ENCODE measurements around the gene CCNF.
"Not testable (repeated sequence)": the region's sequence is repeated elsewhere in the genome, so short reads cannot be mapped to it uniquely, and the experiment has no call there.

CCNF gene

DNA sequence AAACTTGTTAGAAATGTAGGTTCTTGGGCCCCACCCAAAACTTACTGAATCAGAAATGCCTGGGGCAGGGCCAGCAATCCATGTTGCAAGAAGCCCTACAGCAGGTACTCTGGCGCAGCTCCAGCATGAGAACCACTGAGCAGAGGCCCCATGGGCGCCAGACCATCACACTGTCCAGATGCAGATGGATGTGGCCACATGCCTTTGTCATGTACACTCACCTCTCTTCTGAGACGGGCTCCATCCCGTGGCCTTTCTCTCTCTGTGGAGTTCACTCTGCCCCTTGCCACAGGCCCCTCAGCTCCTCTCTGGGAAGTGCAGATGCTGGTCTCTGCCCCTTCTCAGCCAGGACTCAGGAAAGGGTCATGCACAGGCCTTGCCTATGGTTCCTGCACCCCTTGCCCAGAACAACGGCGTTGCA lies 2.3 kb upstream of the CCNF start:
- no peak for DNase-seq
- intact Hi-C loops (cut with DNase I) = loop anchor here (5.0 to 10.0 kb wide), 3 partner anchors 48 to 85 kb away; partner anchors contain the start of genes ABCA3, NTN3 and TBC1D24

DNA sequence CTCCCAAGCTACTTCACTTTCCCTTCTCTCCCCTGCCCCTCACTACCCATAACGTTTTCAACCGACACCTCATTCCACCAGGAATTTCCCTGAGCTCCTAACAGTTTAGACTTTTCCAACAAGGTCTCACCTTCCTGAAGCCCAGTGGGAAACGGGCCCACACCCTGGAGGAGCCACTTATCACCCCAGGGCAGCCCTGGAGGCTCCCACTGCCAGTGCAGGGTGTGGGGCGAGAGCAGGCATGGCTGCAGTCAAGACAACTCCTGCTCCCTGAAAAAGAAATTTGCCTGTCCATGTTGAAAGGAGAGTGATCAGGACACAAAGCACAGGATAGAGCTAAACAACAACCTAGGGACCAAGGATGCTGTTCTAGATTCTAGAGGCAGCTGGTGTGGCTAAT lies 1.7 kb upstream of the CCNF start:
- intact Hi-C loops (cut with DNase I) = loop anchor here (5.0 to 10.0 kb wide), 3 partner anchors 47 to 85 kb away; partner anchors contain the start of genes ABCA3, NTN3 and TBC1D24
- DNase-seq = no peak

DNA sequence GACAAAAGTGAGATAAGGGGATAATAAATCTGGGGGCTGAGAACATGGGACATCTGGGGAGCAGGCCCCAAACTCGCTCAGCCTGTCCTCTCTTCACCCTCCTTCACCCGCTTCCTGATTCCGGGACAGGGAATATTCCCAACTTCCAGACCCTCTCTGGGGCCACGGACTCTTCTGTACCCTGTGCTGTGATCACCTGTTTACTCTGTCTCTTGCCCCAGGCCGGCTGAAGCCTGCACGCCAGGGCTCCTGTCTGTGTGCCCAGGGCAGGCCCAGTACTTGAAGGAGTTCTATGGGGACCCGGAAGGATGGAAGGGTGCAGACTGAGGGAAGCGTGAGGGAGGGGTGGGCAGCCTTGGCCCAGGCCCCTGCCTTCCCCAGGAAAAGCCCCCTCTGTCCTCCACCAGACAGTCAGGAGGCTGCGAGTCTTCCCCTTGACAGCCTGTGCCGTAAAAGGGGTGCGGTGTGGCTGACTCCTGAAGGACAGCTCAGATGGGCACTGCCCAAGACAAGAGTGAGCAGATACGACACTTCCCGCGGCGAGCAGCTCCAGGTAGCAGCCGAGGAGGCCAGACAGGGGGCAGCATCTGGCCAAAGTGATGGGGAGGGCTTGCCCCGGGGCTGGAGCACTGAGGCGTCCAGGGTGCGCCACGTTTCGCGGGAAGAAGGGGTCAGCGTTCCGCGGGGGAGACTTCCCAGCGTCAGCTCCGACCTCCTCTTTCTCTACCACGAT lies 1.0 kb upstream of the CCNF start:
- intact Hi-C loops (cut with DNase I) = loop anchor here (5.0 to 10.0 kb wide), 3 partner anchors 47 to 86 kb away; partner anchors contain the start of genes ABCA3, NTN3 and TBC1D24

DNA sequence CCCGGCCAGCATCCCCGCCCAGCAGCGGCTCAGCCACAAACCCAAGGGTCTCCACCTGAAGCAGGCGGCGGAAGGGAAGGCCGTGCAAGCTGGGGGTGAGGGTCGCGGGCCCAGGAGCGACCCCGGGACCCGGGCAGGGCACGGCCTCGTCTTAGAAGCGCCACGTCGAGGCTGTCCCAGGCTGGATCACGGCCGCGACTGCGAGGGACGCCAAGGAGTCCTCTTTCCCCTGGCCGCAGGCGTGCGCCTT lies 538 bp upstream of the CCNF start:
- no peak for DNase-seq
- intact Hi-C loops (cut with DNase I) = loop anchor here (5.0 to 10.0 kb wide), 3 partner anchors 46 to 86 kb away; partner anchors contain the start of genes ABCA3, NTN3 and TBC1D24

More for the DNA sequence above, 1.0 kb upstream of the CCNF start:
- peak in 25 of 42 donors; percentile 5 to 61 (median 28) for DNase-seq

DNA sequence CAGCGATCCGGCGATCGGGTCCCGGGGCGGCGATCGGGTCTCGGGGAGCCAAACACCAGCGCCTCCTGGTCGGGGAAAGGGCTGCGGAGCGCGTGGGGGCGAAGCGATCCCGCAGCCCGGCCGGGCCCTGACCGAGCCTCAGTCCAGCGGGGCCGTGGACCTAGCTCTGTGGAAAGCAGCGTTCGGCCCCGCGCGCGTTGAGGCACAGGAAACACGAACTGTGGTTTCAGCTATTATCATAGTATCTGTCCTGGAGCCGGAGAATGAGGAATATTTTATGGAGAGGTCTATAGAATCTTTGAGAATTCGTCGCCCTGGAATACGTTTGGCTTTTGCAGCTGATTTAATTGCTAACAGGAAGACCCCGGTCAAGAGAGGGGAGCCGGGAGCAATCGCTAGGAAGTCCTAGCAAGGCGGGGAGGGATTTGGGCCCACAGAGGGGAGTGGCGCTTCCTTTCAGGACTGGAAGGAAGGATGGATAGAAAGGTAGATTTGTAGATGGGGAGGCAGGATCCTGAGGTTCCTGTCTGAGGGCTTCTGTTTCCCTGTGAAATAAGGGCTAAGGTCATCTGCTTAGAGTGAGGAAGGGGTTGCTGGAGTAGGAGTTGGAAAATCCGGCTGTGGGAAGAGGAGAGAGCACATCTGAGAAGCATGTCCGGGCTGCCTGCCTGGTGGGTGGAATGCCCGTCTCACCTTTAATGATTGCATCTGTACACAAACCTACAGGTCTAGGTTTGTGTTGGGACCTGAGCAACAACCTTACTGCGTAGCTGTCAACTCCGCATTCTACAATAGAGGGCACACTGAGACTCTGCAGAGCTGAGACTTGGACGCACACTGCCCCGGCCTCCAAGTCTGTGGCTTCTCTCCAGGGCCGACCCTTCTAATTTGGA lies 770 bp downstream of the CCNF start:
- peak in 26 of 42 donors; percentile 8 to 53 (median 28) for DNase-seq
- intact Hi-C loops (cut with DNase I) = loop anchor here (5.0 to 10.0 kb wide), 3 partner anchors 45 to 88 kb away; partner anchors contain the start of genes ABCA3, NTN3 and TBC1D24

DNA sequence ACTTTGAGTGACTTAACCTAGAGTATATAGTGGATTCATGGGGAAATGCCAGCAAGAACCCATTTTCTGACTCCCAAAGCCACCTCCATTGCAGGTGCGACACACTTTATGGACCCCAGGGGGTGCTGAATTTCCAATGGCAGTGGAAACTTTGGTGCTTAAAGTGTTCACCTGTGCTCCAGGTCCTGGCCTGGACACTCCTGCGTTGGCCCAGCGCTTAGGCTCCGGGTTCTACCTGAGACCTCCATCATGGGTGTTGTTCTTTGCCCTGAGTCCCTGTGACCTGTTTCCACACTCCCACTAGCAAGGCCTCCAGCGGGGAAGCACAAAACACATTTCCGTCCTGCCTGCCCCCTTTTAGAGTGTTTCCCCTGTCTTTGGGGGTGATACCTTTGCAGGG lies 3.0 kb downstream of the CCNF start:
- no peak for DNase-seq
- intact Hi-C loops (cut with DNase I) = no loop called here

DNA sequence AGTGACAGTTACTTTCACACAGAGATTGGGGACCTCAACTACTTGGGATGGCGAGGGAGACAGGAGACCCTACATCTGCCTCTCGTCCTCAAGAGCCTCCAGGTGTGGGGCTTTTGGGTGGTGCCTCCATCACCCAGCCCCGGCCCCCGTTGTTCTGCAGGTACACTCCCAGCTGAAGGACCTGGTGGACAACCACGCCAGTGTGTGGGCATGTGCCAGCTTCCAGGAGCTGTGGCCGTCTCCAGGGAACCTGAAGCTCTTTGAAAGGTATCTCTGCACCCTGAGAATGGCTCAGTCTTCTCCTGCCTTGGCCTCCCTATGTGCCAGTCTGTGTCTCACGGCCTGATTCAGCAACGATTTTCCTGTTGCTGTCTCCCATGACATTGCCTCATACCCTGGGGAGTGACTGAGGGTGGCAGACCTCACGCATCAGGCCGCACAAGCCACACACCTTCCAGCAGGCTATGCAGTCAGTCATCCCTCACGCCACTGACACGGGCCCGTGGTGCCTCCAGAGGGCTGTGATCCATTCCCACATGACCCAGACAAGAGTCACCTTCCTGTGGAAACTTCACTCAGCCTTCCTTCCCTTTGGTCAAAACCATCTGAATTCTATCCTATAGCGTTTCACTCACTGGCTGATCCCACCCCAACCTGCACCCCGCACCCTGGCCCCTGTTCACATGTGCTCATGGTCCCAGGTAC lies 3.7 kb downstream of the CCNF start:
- no peak for DNase-seq
- intact Hi-C loops (cut with DNase I) = no loop called here

DNA sequence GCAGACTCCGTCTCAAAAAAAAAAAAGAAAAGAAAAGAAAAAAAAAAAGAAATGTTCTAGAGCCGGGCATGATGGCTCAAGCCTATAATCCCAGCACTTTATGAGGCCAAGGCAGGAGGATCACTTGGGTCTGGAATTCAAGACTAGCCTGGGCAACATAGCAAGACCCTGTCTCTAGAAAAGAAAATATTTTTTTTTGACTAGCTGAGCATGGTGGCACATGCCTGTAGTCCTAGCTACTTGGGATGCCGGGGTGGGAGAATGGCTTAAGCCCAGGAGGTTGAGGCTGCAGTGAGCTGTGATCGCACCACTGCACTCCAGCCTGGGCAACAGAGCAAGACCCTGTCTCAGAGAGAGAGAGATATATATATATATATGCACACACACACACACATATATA lies 6.0 kb downstream of the CCNF start:
- intact Hi-C loops (cut with DNase I); DNase-seq: not testable (repeated sequence)

DNA sequence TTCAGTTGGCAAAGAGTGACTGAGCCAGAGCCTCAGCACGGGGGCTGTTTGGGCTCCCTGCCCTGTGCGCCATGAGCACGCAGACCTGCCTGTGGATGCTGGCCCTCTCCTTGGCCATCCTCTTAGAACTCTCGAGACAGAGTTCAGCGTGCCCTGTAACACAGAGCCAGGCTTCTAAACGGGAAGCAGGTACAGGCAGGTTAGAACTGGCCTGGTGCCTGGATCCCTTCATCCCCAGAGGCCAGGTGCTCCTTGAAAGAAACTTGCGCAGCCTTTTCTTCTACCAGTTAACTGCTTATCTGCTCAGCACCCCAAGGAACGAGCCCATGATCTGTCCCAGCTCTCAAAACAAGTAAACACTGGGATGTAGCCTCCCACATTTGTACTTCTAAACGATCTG lies 6.9 kb downstream of the CCNF start:
- intact Hi-C loops (cut with DNase I) = no loop called here
- no peak for DNase-seq

DNA sequence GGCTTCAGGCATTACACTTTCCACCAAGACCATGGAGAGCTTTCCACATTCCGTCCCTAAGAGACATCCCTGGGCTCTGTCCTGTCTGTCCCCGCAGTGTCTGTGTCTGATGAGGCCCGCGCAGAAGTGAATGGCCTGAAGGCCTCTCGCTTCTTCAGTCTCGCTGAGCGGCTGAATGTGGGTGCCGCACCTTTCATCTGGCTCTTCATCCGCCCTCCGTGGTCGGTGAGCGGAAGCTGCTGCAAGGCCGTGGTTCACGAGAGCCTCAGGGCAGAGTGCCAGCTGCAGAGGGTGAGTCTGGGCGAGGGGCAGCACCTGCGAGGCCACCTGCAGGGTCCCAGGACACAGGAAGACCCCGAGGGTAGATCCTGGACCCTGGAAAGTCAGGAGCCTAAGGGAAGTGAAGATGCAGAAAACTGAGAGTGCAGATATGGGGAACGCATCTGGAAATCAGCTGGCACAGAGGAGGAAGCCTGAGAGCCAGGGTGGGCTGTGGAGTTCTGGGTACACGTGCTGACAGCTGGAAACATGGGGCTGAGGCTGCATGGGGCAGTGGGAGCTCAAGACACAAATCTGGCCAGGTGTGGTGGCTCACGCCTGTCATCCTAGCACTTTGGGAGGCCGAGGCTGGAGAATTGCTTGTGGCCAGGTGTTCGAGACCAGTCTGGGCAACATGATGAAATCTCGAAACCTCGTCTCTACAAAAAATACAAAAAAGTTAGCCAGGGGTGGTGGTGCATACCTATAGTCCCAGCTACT lies 8.0 kb downstream of the CCNF start:
- intact Hi-C loops (cut with DNase I) = no loop called here
- no peak for DNase-seq

DNA sequence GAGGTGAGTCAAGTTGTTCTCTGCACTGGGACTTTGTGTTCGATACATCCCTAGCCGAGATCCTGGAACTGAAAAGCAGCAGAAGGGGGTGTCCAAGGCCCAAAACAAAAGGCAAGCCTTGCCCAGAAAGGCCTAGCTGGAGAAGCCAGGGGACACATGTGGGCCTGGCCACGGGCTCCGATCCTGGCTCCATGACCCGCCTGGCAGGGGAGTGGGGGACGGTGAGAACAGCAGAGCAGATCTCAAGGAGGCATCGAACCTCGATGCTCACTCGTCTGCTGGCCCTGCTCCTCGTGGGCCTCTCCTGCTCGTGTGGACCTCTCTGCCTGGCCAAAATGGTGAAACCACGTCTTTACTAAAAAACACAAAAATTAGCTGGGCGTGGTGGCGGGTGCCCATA lies 8.9 kb downstream of the CCNF start:
- no peak for DNase-seq
- intact Hi-C loops (cut with DNase I) = no loop called here

DNA sequence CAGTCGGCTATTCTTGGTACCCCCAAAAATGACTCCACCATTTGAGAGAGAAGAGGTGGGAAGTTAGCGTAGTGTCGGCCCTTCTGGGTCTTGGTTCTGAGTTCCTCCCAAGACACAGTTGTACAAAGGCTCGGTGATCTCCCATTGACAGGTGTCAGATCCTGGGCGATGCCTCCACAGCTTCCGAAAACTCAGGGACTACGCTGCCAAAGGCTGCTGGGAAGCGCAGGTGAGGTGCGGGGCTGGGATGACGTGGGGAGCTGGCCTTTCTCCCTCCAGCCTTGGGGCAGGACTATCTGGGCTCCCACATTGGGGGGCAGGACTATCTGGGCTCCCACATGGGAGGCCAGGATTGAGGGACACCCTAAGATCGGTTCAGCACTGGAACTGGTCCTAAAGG lies 10.4 kb downstream of the CCNF start:
- DNase-seq = no peak
- intact Hi-C loops (cut with DNase I) = no loop called here

DNA sequence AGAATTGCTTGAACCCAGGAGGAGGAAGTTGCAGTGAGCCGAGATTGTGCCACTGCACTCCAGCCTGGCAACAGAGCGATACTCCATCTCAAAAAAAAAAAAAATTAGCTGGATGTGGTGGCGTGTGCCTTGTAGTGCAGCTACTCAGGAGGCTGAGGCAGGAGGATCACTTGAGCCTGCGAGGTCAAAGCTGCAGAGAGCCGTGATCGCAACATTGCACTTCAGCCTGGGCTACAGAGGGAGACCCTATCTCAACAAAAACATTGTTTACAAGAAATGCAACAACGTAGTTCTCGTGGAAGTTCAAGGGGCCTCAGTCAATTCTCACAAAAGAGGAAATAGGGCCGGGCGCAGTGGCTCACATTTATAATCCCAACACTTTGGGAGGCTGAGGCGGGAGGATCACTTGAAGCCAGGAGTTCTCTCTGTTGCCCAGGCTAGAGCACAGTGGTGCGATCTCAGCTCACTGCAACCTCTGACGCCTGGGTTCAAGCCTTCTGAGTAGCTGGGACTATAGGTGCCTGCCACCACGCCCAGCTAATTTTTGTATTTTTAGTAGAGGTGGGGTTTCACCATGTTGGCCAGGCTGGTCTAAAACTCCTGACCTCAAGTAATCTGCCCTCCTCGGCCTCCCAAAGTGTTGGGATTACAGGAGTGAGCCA lies 12.0 kb downstream of the CCNF start:
- DNase-seq; intact Hi-C loops (cut with DNase I): not testable (repeated sequence)

DNA sequence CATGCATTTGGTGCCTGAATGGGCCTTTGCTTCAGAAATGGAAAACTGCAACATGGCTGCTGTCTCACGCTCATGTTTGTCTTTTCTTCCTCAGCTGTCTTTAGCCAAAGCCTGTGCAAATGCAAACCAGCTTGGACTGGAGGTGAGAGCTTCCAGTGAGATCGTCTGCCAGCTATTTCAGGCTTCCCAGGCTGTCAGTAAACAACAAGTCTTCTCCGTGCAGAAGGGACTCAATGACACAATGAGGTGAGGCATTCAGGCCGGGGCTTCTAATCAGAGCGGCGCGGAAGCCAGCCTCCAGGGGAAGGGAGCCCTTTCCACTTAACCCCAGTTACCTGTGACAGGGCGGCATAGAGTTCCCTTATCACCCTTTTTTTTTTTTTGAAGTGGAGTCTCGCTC lies 14.3 kb downstream of the CCNF start:
- intact Hi-C loops (cut with DNase I) = no loop called here
- no peak for DNase-seq

DNA sequence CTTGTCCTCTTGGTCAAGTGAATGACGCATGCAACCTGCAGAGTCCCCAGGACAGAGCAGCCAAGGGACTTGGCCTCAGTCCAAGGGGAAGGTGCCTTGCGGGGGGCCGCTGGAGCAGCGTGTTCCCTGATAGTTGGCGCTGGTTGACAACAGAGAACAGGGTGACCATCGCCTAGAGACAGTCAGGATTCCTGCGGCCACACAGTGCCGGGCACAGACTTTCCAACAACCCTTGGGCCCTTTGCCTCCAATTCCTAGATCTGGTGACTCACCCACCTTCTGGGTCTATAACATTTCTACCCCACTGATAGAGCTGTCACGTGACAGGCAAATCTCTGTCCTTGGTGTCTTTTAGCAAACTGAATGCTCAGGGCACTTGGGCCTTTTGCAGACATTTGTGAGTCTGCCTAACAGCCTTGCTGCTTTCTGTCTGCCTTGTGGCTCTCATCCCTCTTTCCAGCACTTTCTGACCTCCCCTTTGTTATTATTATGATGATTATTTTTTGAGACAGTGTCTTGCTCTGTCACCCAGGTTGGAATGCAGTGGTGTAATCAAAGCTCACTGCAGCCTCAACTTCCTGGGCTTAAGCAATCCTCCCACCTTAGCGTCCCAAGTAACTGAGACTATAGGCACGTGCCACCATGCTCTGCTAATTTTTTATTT lies 18.8 kb downstream of the CCNF start:
- DNase-seq = no peak
- intact Hi-C loops (cut with DNase I) = no loop called here

DNA sequence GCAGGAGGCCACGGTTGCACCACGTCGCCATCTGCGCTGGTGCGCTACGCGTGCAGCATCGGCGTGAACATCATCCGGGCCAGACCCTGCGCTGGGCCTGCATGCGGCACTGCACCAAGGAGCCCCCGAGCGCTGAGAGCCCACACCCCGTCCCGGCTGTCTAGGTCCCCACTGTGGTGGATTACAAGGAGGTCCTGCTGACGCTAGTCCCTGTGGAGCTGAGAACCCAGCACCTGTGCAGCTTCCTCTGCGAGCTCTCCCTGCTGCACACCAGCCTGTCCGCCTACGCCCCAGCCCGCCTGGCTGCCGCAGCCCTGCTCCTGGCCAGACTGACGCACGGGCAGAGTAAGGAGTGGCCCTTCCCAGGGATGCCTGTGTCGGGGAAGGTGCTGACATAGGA lies 19.9 kb downstream of the CCNF start:
- intact Hi-C loops (cut with DNase I) = no loop called here
- no peak for DNase-seq

DNA sequence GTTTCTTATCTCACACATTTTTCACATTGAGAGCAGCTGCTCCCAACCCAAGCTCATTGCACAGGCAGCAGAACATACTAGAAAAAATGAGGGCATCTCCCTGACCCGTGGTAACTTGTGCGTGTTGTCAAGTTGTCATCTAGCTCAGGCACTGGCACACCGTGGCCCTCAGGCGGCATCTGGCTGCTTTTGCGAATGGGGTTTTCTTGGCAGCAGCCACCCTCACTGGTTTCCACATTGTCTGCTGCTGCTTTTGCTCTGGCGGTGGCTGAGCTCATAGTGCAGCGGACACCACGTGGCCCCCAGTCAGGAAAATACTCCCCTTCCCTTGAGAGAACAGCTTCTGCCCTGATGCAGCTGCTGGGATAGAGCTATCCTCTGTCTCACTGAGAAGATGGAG lies 21.3 kb downstream of the CCNF start:
- DNase-seq = peak; percentile 56 to 87 (median 74)

DNA sequence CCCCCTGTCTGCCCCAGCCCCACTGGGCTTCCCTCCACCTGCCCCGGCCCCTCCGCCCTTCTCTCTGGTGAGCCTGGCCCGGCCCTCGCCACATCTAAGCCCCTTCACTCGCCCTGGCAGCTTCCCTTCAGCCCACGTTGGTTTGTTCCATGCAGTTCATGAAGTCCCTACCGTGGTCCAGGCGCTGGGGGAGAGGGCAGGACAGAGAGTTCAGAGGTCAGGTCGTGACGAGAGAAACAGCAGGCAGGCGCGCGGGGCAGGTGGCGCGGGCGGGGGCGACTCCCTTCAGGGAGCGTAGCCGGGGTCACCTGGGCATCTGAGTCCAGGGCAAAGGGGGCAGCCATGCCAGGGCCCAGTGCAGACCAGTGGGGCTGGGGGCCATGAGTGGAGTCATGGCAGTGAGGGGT lies 21.7 kb downstream of the CCNF start:
- DNase-seq = peak in 1 of 42 donors; percentile 49

More for the DNA sequence above, 21.3 kb downstream of the CCNF start:
- intact Hi-C loops (cut with DNase I) = no loop called here

More for the DNA sequence above, 21.7 kb downstream of the CCNF start:
- intact Hi-C loops (cut with DNase I) = no loop called here
